Epithelial cell of proximal tubule (primary cell): Measurements from ENCODE around the gene LAIR2. TPM values are rescaled to one million over a fixed set of nuclear protein-coding genes. Genes with fewer than 3 reads are reported as not detected.
"Not testable (repeated sequence)": the region's sequence is repeated elsewhere in the genome, so short reads cannot be mapped to it uniquely, and the experiment has no call there.

Experiments used
- DNase-seq: peaks from one replicate; pipeline ENCODE4 v3.0.0-alpha.2; 2011; ENCODE audit warnings: low read depth
- H3K4me3 ChIP-seq: 2 replicates; pipeline ENCODE4 v1.5.1; 2011; ENCODE audit warnings: low read depth, mild to moderate bottlenecking, low read length
- CTCF ChIP-seq: conservative IDR thresholded peaks from 2 replicates; pipeline ENCODE4 v1.5.1; 2012; ENCODE audit warnings: low read depth, mild to moderate bottlenecking, low read length
- total RNA-seq: library from RNA; depleted of rRNA; stranded (reverse); fragments of >200 nt; gene quantifications from 2 replicates; pipeline ENCODE4 v1.2.3, GENCODE V29; 2015

The LAIR2 gene
- total RNA-seq, 1 donor from 2014 or later, result not detected

- TF ChIP-seq CTCF, result no peak
Observed at GRCh38 chr19:54489341-54489740, 13.3 kb upstream of the LAIR2 start.

GRCh38 chr19:54489766-54490165 is 12.9 kb upstream of the LAIR2 start:
- no peak for TF ChIP-seq CTCF
- H3K4me3 ChIP-seq, result no peak overlapping the region
- DNase-seq, result no peak

More at GRCh38 chr19:54489341-54489740, 13.3 kb upstream of the LAIR2 start:
- no peak for DNase-seq
- H3K4me3 ChIP-seq, result no peak overlapping the region

GRCh38 chr19:54492568-54492967 is 10.1 kb upstream of the LAIR2 start:
- no peak for DNase-seq
- no peak for TF ChIP-seq CTCF
- no peak overlapping the region for H3K4me3 ChIP-seq

- H3K4me3 ChIP-seq, DNase-seq: not testable (repeated sequence)
Observed at GRCh38 chr19:54493056-54493455, 9.6 kb upstream of the LAIR2 start.

- H3K4me3 ChIP-seq, result no peak overlapping the region
- no peak for TF ChIP-seq CTCF
- DNase-seq, result no peak
Observed at GRCh38 chr19:54493967-54494585, 8.6 kb upstream of the LAIR2 start.

- DNase-seq, H3K4me3 ChIP-seq: not testable (repeated sequence)
Observed at GRCh38 chr19:54495284-54495683, 7.3 kb upstream of the LAIR2 start.

GRCh38 chr19:54497747-54498450 is 4.7 kb upstream of the LAIR2 start:
- DNase-seq, result not testable (repeated sequence)

GRCh38 chr19:54498451-54498772 is 4.2 kb upstream of the LAIR2 start:
- DNase-seq, H3K4me3 ChIP-seq: not testable (repeated sequence)

More at GRCh38 chr19:54497747-54498450, 4.7 kb upstream of the LAIR2 start:
- H3K4me3 ChIP-seq, result not testable (repeated sequence)

GRCh38 chr19:54505542-54505941 is 2.9 kb downstream of the LAIR2 start:
- not testable (repeated sequence) for H3K4me3 ChIP-seq, DNase-seq

GRCh38 chr19:54506079-54506478 is 3.4 kb downstream of the LAIR2 start:
- H3K4me3 ChIP-seq, result no peak overlapping the region
- DNase-seq, result no peak
- TF ChIP-seq CTCF, result no peak

- not testable (repeated sequence) for H3K4me3 ChIP-seq, DNase-seq
Observed at GRCh38 chr19:54507038-54507717, 4.5 kb downstream of the LAIR2 start.
